Stomach (tissue), 19 donors: ENCODE measurements around the gene CAND2. TPM values are rescaled to one million over a fixed set of nuclear protein-coding genes. Genes with fewer than 3 reads are reported as not detected.

ENCODE experiments used
- DNase-seq, 2 donors: peaks; one replicate each; pipeline versions ENCODE4 v3.0.0 to v3.0.0-alpha.2; 2013 to 2019
- H3K27ac ChIP-seq, 5 donors: fragments of 200-600 bp in 4 of 5; sonication (generic) in 4 of 5; one replicate each; pipeline ENCODE4 v1.5.1; 2013 to 2019; ENCODE audit warnings: mild to moderate bottlenecking in 1 of 5, moderate library complexity in 1 of 5
- H3K27me3 ChIP-seq, 3 donors: fragments of 200-600 bp; sonication (generic); one replicate each; pipeline ENCODE4 v1.5.1; 2017 to 2019; ENCODE audit warnings: mixed run types in 1 of 3
- H3K36me3 ChIP-seq, 4 donors: fragments of 200-600 bp; sonication (generic); 1 replicate in 3 of 4; 2 replicates in 1 of 4; pipeline ENCODE4 v1.5.1; 2016 to 2019
- H3K4me1 ChIP-seq, 4 donors: fragments of 200-600 bp; sonication (generic); one replicate each; pipeline ENCODE4 v1.5.1; 2016 to 2019
- H3K4me3 ChIP-seq, 4 donors: fragments of 200-600 bp; sonication (generic) in 3 of 4; one replicate each; pipeline ENCODE4 v1.5.1; 2016 to 2019; ENCODE audit warnings: mild to moderate bottlenecking in 1 of 4
- H3K9me3 ChIP-seq, 4 donors: fragments of 200-600 bp; sonication (generic); one replicate each; pipeline ENCODE4 v1.5.1; 2016 to 2019
- CTCF ChIP-seq, 7 experiments: fragments of 450-650 bp in 4 of 7; fragments of 200-600 bp in 3 of 7; sonication (generic) in 3 of 7; IDR thresholded peaks; one replicate each; pipeline ENCODE4 v1.5.1; 2016 to 2019; ENCODE audit warnings: antibody characterized with exemption in 7 of 7, control low read depth in 2 of 7, mild to moderate bottlenecking in 1 of 7
- EP300 ChIP-seq: sonication (generic); formaldehyde crosslinking; IDR thresholded peaks from one replicate; pipeline ENCODE4 v1.6.1; 2017; ENCODE audit warnings: antibody characterized with exemption
- POLR2A ChIP-seq, 4 donors: fragments of 450-650 bp; IDR thresholded peaks; one replicate each; pipeline ENCODE4 v1.6.1; 2016; ENCODE audit warnings: antibody characterized with exemption in 4 of 4, control low read depth in 2 of 4, mild to moderate bottlenecking in 1 of 4, moderate library complexity in 1 of 4
- POLR2AphosphoS5 ChIP-seq, 3 donors: sonication (generic); formaldehyde crosslinking; IDR thresholded peaks; one replicate each; pipeline ENCODE4 v1.6.1; 2016; ENCODE audit warnings: antibody characterized with exemption in 3 of 3
- WGBS, 5 donors: extraction: QIAGEN DNeasy Blood & Tissue Kit in 3 of 5; methylation state at CpG; one replicate each; pipeline versions ENCODE4 v1.1.5 to v1.1.7; 2013 to 2018; 5-methylcytosine and 5-hydroxymethylcytosine counted together
- intact Hi-C: fragments of 100-400 bp; cut with DNase I; formaldehyde crosslinking; loops from one replicate; pipeline ENCODE4 v1.15.1; 2023; ENCODE audit warnings: low total_unique reads
- long read RNA-seq, 10 donors: transcript quantifications; one replicate each; lab custom pipeline, GENCODE V29; 2026
- polyA plus RNA-seq, 3 donors: library from polyadenylated mRNA; stranded (reverse); fragments of 200-250 nt; gene quantifications; one replicate each; pipeline ENCODE4 v1.2.3, GENCODE V29; 2013
- total RNA-seq, 5 donors: library from RNA; depleted of rRNA; stranded (reverse); fragments of >200 nt; gene quantifications; one replicate each; pipeline versions ENCODE4 v1.1.0 to v1.2.3, GENCODE V29; 2014 to 2016
- donor health status: healthy with polysubstance abuse.
- donor health status: Bipolar disorder and iron deficiency.
- donor health status: healthy.

CAND2 gene
- total RNA-seq (1 to 10 TPM in 4 of 5 donors, under 1 TPM in 1; under 0.01 to 5.3 (median 4.0) TPM), polyA plus RNA-seq (1 to 10 TPM; 1.1 to 2.0 (median 1.2) TPM)
- long read RNA-seq, donor 1, full-length matches to known transcripts = 1 of 2,592 reads
- long read RNA-seq, donor 1, partial matches to known transcripts = 2,554 of 2,592 reads
- long read RNA-seq, donor 1, other reads (novel, unspliced or antisense) = 37 of 2,592 reads
- long read RNA-seq, donor 2, full-length matches to known transcripts = 1 of 3,803 reads
- long read RNA-seq, donor 2, partial matches to known transcripts = 3,751 of 3,803 reads
- long read RNA-seq, donor 2, other reads (novel, unspliced or antisense) = 51 of 3,803 reads
- long read RNA-seq, donor 3 = 0 reads
- long read RNA-seq, donor 4 = 0 reads
- long read RNA-seq, donor 5 = 0 reads
- long read RNA-seq, donor 6 = 0 reads
- long read RNA-seq, donor 7 = 0 reads
- long read RNA-seq, donor 8, partial matches to known transcripts = 3,829 of 3,887 reads
- long read RNA-seq, donor 8, other reads (novel, unspliced or antisense) = 58 of 3,887 reads
- long read RNA-seq, donor 9, partial matches to known transcripts = 1,620 of 4,836 reads
- long read RNA-seq, donor 9, other reads (novel, unspliced or antisense) = 3,216 of 4,836 reads
- long read RNA-seq, donor 10, partial matches to known transcripts = 1,839 of 1,858 reads
- long read RNA-seq, donor 10, other reads (novel, unspliced or antisense) = 19 of 1,858 reads

DNA sequence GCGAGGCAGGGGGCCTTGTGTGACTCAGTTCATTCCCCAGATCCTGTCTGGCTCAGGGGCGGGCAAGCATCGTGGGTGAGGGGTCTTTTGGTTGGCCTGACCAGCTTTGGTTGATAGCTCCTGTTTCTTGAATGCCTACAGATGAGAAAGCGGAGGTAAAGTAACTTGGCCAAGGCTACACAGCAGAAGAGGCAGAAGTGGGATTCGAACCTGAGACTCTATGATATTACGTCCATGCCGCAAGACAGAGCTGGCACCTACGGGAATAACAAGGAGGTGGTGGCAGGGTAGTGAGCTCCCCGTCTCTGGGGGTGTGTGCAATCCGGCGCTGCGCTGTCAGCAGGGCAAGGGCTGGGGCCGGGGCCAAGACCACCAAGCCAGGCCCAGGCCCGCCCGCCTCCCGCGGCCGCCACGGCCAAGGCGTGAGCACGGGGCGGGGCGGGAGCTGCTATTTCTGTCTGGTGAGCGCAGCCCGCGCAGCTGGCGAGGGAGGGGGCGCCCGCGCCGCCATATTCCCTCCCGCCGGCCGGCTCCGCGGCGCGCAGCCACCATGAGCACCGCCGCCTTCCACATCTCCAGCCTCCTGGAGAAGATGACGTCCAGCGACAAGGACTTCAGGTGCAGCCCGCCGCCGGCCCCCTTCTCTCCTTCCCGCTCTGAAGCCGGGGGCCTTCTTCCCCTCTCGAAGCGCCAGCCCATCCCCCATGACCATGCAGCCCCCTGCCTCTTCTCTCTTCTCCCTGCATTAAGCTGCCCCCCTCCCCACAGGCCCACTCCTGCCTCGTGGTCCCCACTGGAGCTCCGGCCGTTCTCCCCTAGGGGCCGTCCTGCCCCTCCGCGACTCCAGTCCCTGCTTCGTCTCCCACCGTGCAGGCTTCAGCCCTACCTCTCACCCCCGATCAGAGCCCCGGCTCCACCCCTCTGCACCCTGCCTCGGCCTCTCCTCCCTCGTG lies at the start of gene CAND2:
Gene CAND2 (plus strand): TSS at position 510 of the 953 bp plus-strand sequence. CDS start 41 bp downstream, at position 551.
- intact Hi-C loops = no loop called here
- WGBS, 5 donors = 8 to 15% (median 10%) methylated on average over 37 to 61 of the region's 61 CpGs
- no peaks in the 10 kb centered on the region for H3K36me3 ChIP-seq
- DNase-seq = peak; percentile 55 to 93
- H3K27me3 ChIP-seq = peaks cover 0 to 7% (median 3%) of the 10 kb centered on the region in 3 donors
- peak within 1 kb of the TSS; percentile 60 to 66 (median 63) for H3K4me3 ChIP-seq
- TF ChIP-seq EP300 (no peak), CTCF (IDR thresholded peaks at IDR 0.05) (no peak), POLR2AphosphoS5 (IDR thresholded peaks at IDR 0.05) (no peak), POLR2A (IDR thresholded peaks at IDR 0.05) (no peak)
- H3K27ac ChIP-seq = peak within 1 kb of the TSS; percentile 50 to 91 (median 79)
- peaks cover 5 to 25% (median 17%) of the 10 kb centered on the region in 4 donors for H3K4me1 ChIP-seq
- H3K9me3 ChIP-seq = no peaks in the 10 kb centered on the region

DNA sequence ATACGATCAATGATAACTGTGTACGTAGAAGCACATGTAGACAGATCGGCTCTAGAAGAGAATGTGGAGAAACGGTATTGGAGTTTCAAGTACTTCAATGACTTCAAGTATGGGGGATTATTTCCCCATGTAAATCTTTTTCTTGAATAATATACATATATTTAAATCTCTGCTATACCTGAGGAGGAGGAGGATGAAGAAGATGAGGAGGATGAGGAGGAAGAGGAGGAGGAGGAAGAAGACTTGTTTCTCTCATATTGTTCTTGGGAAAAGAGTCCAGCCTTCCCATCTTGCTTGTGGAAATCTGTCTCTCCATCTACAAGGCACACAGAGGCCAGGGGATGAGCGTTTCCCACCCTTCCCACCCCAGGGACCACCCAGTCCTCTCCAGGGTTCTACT lies 48.0 kb upstream of the CAND2 start:
- Histone ChIP-seq H3K36me3 (no peaks in the 10 kb centered on the region), H3K4me1 (peaks cover 0 to 10% (median 4%) of the 10 kb centered on the region in 4 donors), H3K9me3 (no peaks in the 10 kb centered on the region), H3K4me3 (no peak overlapping the region), H3K27ac (no peak overlapping the region), H3K27me3 (no peaks in the 10 kb centered on the region)
- TF ChIP-seq POLR2AphosphoS5 (IDR thresholded peaks at IDR 0.05) (no peak), CTCF (IDR thresholded peaks at IDR 0.05) (no peak), POLR2A (IDR thresholded peaks at IDR 0.05) (no peak), EP300 (no peak)
- no peak for DNase-seq
- 88 to 94% (median 93%) methylated on average over 5 of the region's 5 CpGs for WGBS, 5 donors
- intact Hi-C loops = no loop called here

DNA sequence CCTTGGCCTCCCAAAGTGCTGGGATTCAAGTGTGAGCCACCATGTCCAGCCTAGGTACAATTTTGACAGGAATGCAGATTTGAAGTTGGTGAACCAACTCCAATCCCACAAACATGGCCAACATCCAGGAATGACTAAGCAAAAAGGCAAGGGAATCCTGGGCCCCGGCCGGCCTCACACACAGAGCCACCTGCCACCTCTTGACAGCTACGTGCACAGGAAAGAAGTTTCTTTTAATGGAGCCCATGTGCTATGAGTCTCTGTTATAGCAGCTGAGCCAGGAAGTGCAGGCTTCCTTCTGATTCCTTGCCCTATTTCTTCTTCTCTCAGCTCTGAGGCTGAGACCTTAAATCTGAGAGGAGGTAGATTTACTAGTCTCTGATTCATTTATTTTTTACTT lies 46.3 kb upstream of the CAND2 start:
- Histone ChIP-seq H3K9me3 (no peaks in the 10 kb centered on the region), H3K36me3 (no peaks in the 10 kb centered on the region), H3K4me1 (peaks cover 0 to 10% (median 4%) of the 10 kb centered on the region in 4 donors), H3K27me3 (no peaks in the 10 kb centered on the region), H3K4me3 (no peak overlapping the region), H3K27ac (peak overlapping the region in 1 of 5 donors; percentile 26)
- 2 to 7% (median 5%) methylated on average over 3 of the region's 3 CpGs for WGBS, 5 donors
- intact Hi-C loops = no loop called here
- DNase-seq = peak; percentile 43 to 72
- no peak for TF ChIP-seq CTCF (IDR thresholded peaks at IDR 0.05)
- no peak for TF ChIP-seq POLR2A (IDR thresholded peaks at IDR 0.05)
- no peak for TF ChIP-seq EP300
- no peak for TF ChIP-seq POLR2AphosphoS5 (IDR thresholded peaks at IDR 0.05)

DNA sequence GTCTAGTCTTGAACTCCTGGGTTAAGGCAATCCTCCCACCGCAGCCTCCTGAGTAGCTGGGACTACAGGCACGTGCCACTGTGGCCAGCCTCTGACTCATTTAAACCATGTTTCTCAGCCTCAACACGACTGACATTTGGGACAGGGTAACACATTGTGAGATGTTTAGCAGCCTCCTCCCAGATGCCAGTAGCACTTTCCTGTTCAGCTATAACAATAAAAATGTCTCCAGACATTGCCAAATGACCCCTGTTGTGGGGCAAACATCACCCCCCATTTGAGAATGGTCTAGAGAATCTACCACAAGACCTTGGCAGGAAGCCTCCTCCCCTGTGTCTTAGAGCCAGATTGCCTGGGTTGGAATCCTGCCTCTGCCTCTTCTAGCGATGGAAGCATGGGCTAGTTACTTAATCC lies 45.8 kb upstream of the CAND2 start:
- H3K27ac ChIP-seq = peak overlapping the region in 1 of 5 donors; percentile 26
- no peak overlapping the region for H3K4me3 ChIP-seq
- H3K27me3 ChIP-seq = no peaks in the 10 kb centered on the region
- H3K36me3 ChIP-seq = no peaks in the 10 kb centered on the region
- H3K9me3 ChIP-seq = no peaks in the 10 kb centered on the region
- 59 to 72% (median 71%) methylated on average over 4 of the region's 4 CpGs for WGBS, 5 donors
- intact Hi-C loops = no loop called here
- H3K4me1 ChIP-seq = peaks cover 0 to 10% (median 4%) of the 10 kb centered on the region in 4 donors
- TF ChIP-seq CTCF (IDR thresholded peaks at IDR 0.05) (no peak), EP300 (no peak), POLR2AphosphoS5 (IDR thresholded peaks at IDR 0.05) (no peak), POLR2A (IDR thresholded peaks at IDR 0.05) (no peak)
- no peak for DNase-seq
